ENCODE results near the gene TRANK1.

Gene TRANK1

DNA sequence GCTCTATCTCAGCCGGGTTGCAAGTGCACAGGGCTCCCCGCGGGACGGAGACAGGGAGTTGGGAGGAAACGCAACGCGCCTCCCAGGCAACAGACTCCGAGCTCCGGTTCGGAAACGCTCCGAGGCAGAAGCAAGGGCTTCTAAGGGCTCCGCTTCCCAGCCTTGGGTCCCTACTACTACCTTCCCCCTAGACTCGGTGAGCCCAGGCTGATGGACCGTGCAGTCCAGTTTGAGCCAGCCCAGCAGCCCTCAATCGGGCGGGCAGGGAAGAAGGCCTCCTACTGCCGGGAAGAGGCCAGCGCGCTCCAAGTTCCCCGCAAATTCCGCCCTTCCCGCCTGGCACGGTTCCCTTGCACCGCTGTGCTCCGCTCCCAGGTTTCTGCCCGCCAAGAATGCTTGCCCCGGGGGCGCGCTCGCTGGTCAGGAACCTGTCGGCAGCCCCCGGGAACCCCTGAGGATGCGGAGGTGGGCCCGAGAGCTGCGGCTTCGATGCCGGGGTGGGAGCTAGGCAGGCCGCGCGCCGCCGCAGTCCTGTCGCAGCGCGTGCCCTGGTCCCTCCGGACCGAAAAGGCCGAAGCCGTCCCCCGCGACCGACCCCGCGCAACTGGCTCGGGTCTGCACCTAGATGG, 728 bp downstream of the TRANK1 start:
- TF ChIP-seq TAF1 (IDR thresholded peaks at IDR 0.05; ENCODE audit: borderline replicate concordance, insufficient read depth, low read length) (no peak), FOXP2 (optimal IDR thresholded peaks at IDR 0.05; ENCODE audit: borderline replicate concordance, extremely low read depth, extremely low read length, insufficient read depth) (no peak), POLR2AphosphoS5 (IDR thresholded peaks at IDR 0.05; ENCODE audit: low read depth, low read length) (no peak), SIN3A (IDR thresholded peaks at IDR 0.05; ENCODE audit: borderline replicate concordance, insufficient read depth, low read length) (no peak), REST (IDR thresholded peaks at IDR 0.05; ENCODE audit: insufficient read depth in 1 of 2, low read depth in 2 of 2, low read length in 2 of 2) (no peak)

DNA sequence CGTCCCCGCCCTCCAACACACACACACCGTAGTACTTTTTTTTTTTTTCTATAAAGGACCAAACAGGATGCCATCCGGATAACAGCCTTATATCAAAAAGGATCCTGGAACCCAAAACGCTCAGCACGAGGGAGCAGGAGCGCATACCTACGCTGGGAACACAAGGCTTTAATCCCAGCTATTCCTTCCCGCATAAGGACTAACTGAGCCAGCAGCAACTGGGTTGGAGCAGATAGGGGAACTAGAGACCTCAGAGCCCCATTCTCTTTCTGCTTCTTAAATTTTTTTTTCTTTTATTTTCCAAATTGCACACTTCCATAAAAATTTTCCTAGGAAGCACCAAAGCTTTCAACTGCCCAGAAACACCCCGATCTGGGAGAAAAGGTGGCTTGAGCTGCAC, 1.3 kb downstream of the TRANK1 start:
- no peak for TF ChIP-seq REST (IDR thresholded peaks at IDR 0.05; ENCODE audit: insufficient read depth in 1 of 2, low read depth in 2 of 2, low read length in 2 of 2)
- no peak for TF ChIP-seq TAF1 (IDR thresholded peaks at IDR 0.05; ENCODE audit: borderline replicate concordance, insufficient read depth, low read length)
- TF ChIP-seq POLR2AphosphoS5 (IDR thresholded peaks at IDR 0.05; ENCODE audit: low read depth, low read length) = no peak
- TF ChIP-seq SIN3A (IDR thresholded peaks at IDR 0.05; ENCODE audit: borderline replicate concordance, insufficient read depth, low read length) = no peak
- TF ChIP-seq FOXP2 (optimal IDR thresholded peaks at IDR 0.05; ENCODE audit: borderline replicate concordance, extremely low read depth, extremely low read length, insufficient read depth) = no peak

GRCh38 chr3:36942638-36943248, 2.1 kb downstream of the TRANK1 start:
- TF ChIP-seq POLR2AphosphoS5 (IDR thresholded peaks at IDR 0.05; ENCODE audit: low read depth, low read length) (no peak), TAF1 (IDR thresholded peaks at IDR 0.05; ENCODE audit: borderline replicate concordance, insufficient read depth, low read length) (no peak), FOXP2 (optimal IDR thresholded peaks at IDR 0.05; ENCODE audit: borderline replicate concordance, extremely low read depth, extremely low read length, insufficient read depth) (no peak), REST (IDR thresholded peaks at IDR 0.05; ENCODE audit: insufficient read depth in 1 of 2, low read depth in 2 of 2, low read length in 2 of 2) (no peak)

- TF ChIP-seq SIN3A (IDR thresholded peaks at IDR 0.05; ENCODE audit: borderline replicate concordance, insufficient read depth, low read length) (no peak), POLR2AphosphoS5 (IDR thresholded peaks at IDR 0.05; ENCODE audit: low read depth, low read length) (no peak), REST (IDR thresholded peaks at IDR 0.05; ENCODE audit: insufficient read depth in 1 of 2, low read depth in 2 of 2, low read length in 2 of 2) (no peak), FOXP2 (optimal IDR thresholded peaks at IDR 0.05; ENCODE audit: borderline replicate concordance, extremely low read depth, extremely low read length, insufficient read depth) (no peak), TAF1 (IDR thresholded peaks at IDR 0.05; ENCODE audit: borderline replicate concordance, insufficient read depth, low read length) (no peak)
Observed at GRCh38 chr3:36941658-36942057, 3.2 kb downstream of the TRANK1 start.

Data from PFSK-1 (cell line).